ENCODE results near the gene PLCXD1.
"Not testable (repeated sequence)": the region's sequence is repeated elsewhere in the genome, so short reads cannot be mapped to it uniquely, and the experiment has no call there.

GRCh38 chrX:232278-232655, 48.9 kb upstream of the PLCXD1 start:
- not testable (repeated sequence) for TF ChIP-seq POLR2AphosphoS5 (IDR thresholded peaks at IDR 0.05); EP300 (conservative IDR thresholded peaks at IDR 0.05; ENCODE audit: poor library complexity, severe bottlenecking); CTCF (IDR thresholded peaks at IDR 0.05; ENCODE audit: poor library complexity, severe bottlenecking); REST (IDR thresholded peaks at IDR 0.05; ENCODE audit: borderline replicate concordance); EZH2 (IDR thresholded peaks at IDR 0.05; ENCODE audit: borderline replicate concordance, insufficient read depth, low read length, poor library complexity, severe bottlenecking); RAD21 (conservative IDR thresholded peaks at IDR 0.05); SMC3 (conservative IDR thresholded peaks at IDR 0.05; ENCODE audit: poor library complexity); TAF1 (IDR thresholded peaks at IDR 0.05; ENCODE audit: low read depth); MXI1 (conservative IDR thresholded peaks at IDR 0.05; ENCODE audit: poor library complexity, severe bottlenecking)

Measured in neural cell (in vitro differentiated cells).